ENCODE results near the gene PLD1.

DNA sequence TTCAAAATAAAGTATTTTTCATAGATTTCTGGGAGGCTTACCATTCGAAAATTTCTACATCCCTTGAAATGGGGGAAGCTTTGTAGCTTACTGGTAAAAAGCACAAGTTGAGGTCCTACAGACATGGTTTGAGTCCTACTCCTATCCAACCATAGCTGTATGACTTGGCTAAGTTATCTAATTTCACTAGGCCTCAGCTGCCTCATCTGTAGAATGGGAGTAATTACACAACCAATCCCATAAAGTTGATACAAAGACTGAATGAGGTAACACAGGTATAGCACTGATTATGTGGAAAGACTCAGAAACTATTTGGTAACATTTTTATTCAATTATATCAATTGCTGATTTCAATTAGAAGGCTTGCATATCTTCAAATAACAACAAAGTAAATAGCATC, 157.4 kb downstream of the PLD1 start:
- TF ChIP-seq, protein P1, sequence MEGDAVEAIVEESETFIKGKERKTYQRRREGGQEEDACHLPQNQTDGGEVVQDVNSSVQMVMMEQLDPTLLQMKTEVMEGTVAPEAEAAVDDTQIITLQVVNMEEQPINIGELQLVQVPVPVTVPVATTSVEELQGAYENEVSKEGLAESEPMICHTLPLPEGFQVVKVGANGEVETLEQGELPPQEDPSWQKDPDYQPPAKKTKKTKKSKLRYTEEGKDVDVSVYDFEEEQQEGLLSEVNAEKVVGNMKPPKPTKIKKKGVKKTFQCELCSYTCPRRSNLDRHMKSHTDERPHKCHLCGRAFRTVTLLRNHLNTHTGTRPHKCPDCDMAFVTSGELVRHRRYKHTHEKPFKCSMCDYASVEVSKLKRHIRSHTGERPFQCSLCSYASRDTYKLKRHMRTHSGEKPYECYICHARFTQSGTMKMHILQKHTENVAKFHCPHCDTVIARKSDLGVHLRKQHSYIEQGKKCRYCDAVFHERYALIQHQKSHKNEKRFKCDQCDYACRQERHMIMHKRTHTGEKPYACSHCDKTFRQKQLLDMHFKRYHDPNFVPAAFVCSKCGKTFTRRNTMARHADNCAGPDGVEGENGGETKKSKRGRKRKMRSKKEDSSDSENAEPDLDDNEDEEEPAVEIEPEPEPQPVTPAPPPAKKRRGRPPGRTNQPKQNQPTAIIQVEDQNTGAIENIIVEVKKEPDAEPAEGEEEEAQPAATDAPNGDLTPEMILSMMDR (IDR thresholded peaks at IDR 0.05), result no peak
- no peak for TF ChIP-seq EZH2 (IDR thresholded peaks at IDR 0.05)
